GM21367 (cell line): ENCODE results near the gene GRID2.

Experiments
- ATAC-seq: cut with Tn5 transposase; IDR thresholded peaks from one replicate; pipeline ENCODE4 v1.9.1; 2021; ENCODE audit not compliant: unreplicated experiment

Gene GRID2

GRCh38 chr4:92677805-92678204, 374.0 kb downstream of the GRID2 start:
- ATAC-seq, result no peak

- no peak for ATAC-seq
Observed at GRCh38 chr4:92678292-92678691, 374.5 kb downstream of the GRID2 start.

- ATAC-seq, result no peak
Observed at GRCh38 chr4:92679149-92679548, 375.4 kb downstream of the GRID2 start.

- ATAC-seq, result no peak
Observed at GRCh38 chr4:92714640-92715039, 410.9 kb downstream of the GRID2 start.

- no peak for ATAC-seq
Observed at GRCh38 chr4:92733231-92733630, 429.5 kb downstream of the GRID2 start.

GRCh38 chr4:92735025-92735665, 431.4 kb downstream of the GRID2 start:
- ATAC-seq, result no peak

- ATAC-seq, result no peak
Observed at GRCh38 chr4:92760433-92760832, 456.7 kb downstream of the GRID2 start.

GRCh38 chr4:92776080-92776479, 472.3 kb downstream of the GRID2 start:
- no peak for ATAC-seq

- no peak for ATAC-seq
Observed at GRCh38 chr4:92789741-92790140, 486.0 kb downstream of the GRID2 start.

GRCh38 chr4:92791871-92792440, 488.2 kb downstream of the GRID2 start:
- ATAC-seq, result no peak

GRCh38 chr4:92809381-92809780, 505.6 kb downstream of the GRID2 start:
- ATAC-seq, result no peak

- no peak for ATAC-seq
Observed at GRCh38 chr4:92812652-92813051, 508.9 kb downstream of the GRID2 start.

GRCh38 chr4:92814677-92815076, 510.9 kb downstream of the GRID2 start:
- ATAC-seq, result no peak

- ATAC-seq, result no peak
Observed at GRCh38 chr4:92825256-92825655, 521.5 kb downstream of the GRID2 start.

- no peak for ATAC-seq
Observed at GRCh38 chr4:92825791-92826190, 522.0 kb downstream of the GRID2 start.

- ATAC-seq, result no peak
Observed at GRCh38 chr4:92830771-92831170, 527.0 kb downstream of the GRID2 start.

- ATAC-seq, result no peak
Observed at GRCh38 chr4:92840880-92841279, 537.1 kb downstream of the GRID2 start.

GRCh38 chr4:92843784-92844183, 540.0 kb downstream of the GRID2 start:
- ATAC-seq, result no peak

GRCh38 chr4:92847026-92847425, 543.3 kb downstream of the GRID2 start:
- no peak for ATAC-seq

GRCh38 chr4:92862509-92862908, 558.7 kb downstream of the GRID2 start:
- no peak for ATAC-seq

GRCh38 chr4:92864096-92864495, 560.3 kb downstream of the GRID2 start:
- ATAC-seq, result no peak

GRCh38 chr4:92872604-92873003, 568.8 kb downstream of the GRID2 start:
- ATAC-seq, result no peak

GRCh38 chr4:92885632-92886031, 581.9 kb downstream of the GRID2 start:
- ATAC-seq, result no peak
